HUES48 (cell line): Measurements from ENCODE around the gene MIER2.

ENCODE experiments used
- H3K27ac ChIP-seq: one replicate; pipeline ENCODE4 v1.7.0; 2013; ENCODE audit warnings: low read depth, low read length, inconsistent platforms
- H3K27me3 ChIP-seq: 2 replicates; pipeline ENCODE4 v1.6.1; 2013; ENCODE audit warnings: mild to moderate bottlenecking, low read length; ENCODE audit not compliant: control insufficient read depth, insufficient read depth
- H3K36me3 ChIP-seq: 2 replicates; pipeline ENCODE4 v1.6.1; 2013; ENCODE audit warnings: low read length; ENCODE audit not compliant: control insufficient read depth, insufficient read depth
- H3K4me1 ChIP-seq: 2 replicates; pipeline ENCODE4 v1.6.1; 2013; ENCODE audit warnings: mild to moderate bottlenecking, low read length; ENCODE audit not compliant: control insufficient read depth, insufficient read depth
- H3K4me3 ChIP-seq: 2 replicates; pipeline ENCODE4 v1.5.1; 2013; ENCODE audit warnings: mild to moderate bottlenecking, low read depth, low read length
- H3K9ac ChIP-seq: 2 replicates; pipeline ENCODE4 v1.6.1; 2013; ENCODE audit warnings: mild to moderate bottlenecking, low read depth, low read length, moderate library complexity
- H3K9me3 ChIP-seq: 2 replicates; pipeline ENCODE4 v1.6.1; 2013; ENCODE audit warnings: low read length; ENCODE audit not compliant: control insufficient read depth, insufficient read depth

The MIER2 gene

DNA sequence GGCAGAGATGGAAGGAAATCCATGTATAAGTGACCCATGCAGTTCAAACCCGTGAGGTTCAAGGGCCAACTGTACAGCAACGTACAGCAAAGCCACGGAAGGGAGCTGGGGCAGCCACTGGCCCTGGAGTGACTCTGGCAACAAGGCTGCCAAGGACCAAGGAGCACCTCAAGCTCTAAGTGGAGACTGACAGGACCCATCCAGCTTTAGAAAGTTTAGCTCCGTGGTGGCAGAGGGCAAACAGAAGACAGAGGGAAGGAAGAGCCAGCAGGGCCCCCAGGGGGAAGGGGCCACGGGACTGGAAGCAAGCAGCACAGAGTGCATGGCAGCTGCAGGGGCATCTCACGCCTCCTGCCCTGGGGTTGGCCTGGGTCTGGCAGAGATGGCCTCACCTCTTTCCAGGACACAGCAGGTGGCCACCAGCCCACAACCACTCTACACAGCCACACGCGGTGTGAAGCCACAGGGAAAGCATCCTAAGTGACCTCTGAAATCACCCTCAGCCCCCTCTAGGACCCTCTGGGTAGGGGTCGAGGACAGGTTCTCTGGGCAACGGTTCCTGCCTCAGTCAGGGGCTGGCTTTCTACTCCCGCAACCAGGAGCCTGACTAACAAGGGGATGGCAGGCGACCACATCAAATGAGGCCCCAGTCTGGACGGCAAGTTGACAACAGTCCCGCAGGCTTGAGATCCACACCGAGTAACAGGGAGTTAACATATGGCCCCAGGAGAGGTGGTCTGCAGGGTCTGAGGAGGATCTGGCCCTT, 3.8 kb downstream of the MIER2 start:
- Histone ChIP-seq H3K27me3 (peaks cover 6% of the 10 kb centered on the region), H3K36me3 (peaks cover 39% of the 10 kb centered on the region), H3K27ac (no peak overlapping the region), H3K9ac (no peak overlapping the region), H3K4me3 (no peak overlapping the region), H3K9me3 (no peaks in the 10 kb centered on the region), H3K4me1 (peaks cover 15% of the 10 kb centered on the region; the same call in 1 of the 2 replicates)

DNA sequence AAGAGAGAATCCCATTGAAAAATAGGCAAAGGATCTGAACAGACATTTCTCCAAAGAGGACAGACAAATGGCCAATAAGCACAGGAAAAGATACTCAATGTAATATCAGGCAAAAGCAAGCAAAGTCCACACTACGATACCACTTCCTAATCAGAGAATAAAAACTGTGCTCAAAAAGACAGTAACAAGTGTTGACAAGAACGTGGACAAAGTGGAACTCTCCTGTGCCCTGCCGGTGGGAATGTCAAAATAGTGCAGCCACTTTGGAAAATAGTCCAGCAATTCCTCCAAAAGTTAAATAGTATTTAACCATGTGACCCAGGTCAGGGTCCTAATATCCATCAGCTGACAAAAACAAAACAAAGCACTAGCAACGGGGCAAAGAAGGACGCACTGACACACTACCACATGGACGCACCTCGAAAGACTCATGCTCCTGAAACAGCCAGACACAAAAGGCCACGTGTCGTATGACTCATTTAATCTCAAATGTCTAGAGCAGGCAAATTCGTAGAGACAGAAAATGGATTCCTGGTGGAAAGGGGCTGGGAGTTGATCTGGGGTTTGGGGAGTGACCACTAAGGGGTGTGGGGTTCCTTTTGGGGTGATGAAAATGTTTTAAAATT, 5.2 kb downstream of the MIER2 start:
- Histone ChIP-seq H3K4me1 (peaks cover 9% of the 10 kb centered on the region; the same call in 1 of the 2 replicates), H3K4me3 (no peak overlapping the region), H3K9ac (no peak overlapping the region), H3K36me3 (peaks cover 50% of the 10 kb centered on the region), H3K9me3 (no peaks in the 10 kb centered on the region), H3K27me3 (no peaks in the 10 kb centered on the region), H3K27ac (no peak overlapping the region)

GRCh38 chr19:338421-338820, 6.2 kb downstream of the MIER2 start:
- Histone ChIP-seq H3K27me3 (no peaks in the 10 kb centered on the region), H3K27ac (no peak overlapping the region), H3K9ac (no peak overlapping the region), H3K36me3 (peaks cover 55% of the 10 kb centered on the region), H3K4me1 (peaks cover 6% of the 10 kb centered on the region; the same call in 1 of the 2 replicates), H3K4me3 (no peak overlapping the region), H3K9me3 (no peaks in the 10 kb centered on the region)

GRCh38 chr19:336067-336614, 8.5 kb downstream of the MIER2 start:
- Histone ChIP-seq H3K4me3 (no peak overlapping the region), H3K27ac (no peak overlapping the region), H3K9me3 (no peaks in the 10 kb centered on the region), H3K36me3 (peaks cover 38% of the 10 kb centered on the region), H3K4me1 (no peaks in the 10 kb centered on the region), H3K27me3 (no peaks in the 10 kb centered on the region), H3K9ac (no peak overlapping the region)

DNA sequence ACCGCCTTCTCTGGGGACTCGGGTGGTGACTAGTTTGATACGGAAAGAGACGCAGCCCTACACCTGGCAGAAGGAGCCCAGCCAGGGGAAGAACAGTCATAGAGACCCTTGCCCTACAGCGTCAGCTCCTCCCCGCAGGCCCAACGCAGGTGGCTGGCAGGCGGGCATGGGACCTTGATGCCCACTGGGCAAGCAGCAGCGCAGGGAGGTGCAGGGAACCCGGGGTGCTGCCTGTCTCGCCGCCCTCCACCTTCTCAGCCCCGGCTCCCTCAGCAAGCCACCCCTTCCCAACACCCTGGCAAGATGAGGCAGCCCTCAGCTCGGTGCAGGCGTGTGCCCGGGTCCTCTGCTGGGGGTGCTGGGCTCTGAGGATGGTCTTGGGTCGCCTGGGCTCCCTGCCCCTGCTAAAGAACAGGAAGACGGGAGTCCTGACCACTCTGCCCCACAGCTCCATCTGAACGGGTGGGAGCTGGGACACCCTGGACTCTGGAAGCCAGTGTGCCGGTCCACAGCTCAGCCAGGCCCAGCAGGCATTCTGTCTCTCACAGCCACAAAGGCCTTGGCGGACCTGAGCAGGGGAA, 9.0 kb downstream of the MIER2 start:
- Histone ChIP-seq H3K27me3 (no peaks in the 10 kb centered on the region), H3K36me3 (peaks cover 39% of the 10 kb centered on the region)

GRCh38 chr19:335072-335471, 9.5 kb downstream of the MIER2 start:
- Histone ChIP-seq H3K4me1 (no peaks in the 10 kb centered on the region), H3K27ac (no peak overlapping the region), H3K4me3 (no peak overlapping the region), H3K27me3 (no peaks in the 10 kb centered on the region), H3K9ac (no peak overlapping the region), H3K9me3 (no peaks in the 10 kb centered on the region), H3K36me3 (peaks cover 36% of the 10 kb centered on the region)

More for the DNA sequence above, 9.0 kb downstream of the MIER2 start:
- Histone ChIP-seq H3K27ac (no peak overlapping the region), H3K4me1 (no peaks in the 10 kb centered on the region), H3K4me3 (no peak overlapping the region), H3K9me3 (no peaks in the 10 kb centered on the region), H3K9ac (no peak overlapping the region)

DNA sequence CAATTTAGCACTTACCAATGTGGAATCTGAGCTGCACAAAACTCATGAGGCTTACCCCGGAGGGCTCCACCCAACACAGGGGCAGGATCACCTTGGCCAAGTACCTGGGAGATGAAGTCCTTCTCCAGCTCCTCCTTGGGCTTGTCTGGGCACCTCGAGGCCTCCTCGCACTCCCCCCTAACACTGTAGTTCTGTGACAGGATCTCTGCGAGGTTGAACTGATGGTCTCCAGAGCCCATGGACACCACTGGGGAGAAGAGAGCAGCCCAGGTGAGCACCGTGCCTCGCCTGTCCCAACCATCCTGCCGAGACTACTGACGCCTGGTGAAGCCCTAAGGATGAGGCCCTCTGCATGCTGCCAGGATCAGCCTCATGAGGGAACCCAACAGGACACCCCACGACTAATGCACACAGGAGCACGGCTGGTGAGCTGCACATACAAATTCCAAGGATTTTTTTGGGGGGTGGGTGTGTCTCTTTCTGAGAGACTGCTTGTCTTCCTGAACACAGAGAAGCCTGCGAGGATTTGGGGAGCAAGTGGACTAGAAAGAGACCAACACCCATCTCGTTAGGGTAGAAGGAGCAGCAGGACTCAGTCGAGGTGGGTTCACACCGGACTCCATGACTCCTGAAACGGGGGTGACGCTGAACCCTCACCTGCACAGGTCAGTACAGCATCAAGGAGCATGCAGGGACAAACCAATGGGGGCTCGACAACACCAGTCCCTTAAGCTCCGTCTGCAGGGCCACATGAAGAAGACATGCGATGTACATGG, 10.1 kb downstream of the MIER2 start:
- Histone ChIP-seq H3K4me3 (no peak overlapping the region), H3K27me3 (no peaks in the 10 kb centered on the region), H3K36me3 (peaks cover 37% of the 10 kb centered on the region), H3K27ac (no peak overlapping the region), H3K9ac (no peak overlapping the region), H3K4me1 (no peaks in the 10 kb centered on the region), H3K9me3 (no peaks in the 10 kb centered on the region)

DNA sequence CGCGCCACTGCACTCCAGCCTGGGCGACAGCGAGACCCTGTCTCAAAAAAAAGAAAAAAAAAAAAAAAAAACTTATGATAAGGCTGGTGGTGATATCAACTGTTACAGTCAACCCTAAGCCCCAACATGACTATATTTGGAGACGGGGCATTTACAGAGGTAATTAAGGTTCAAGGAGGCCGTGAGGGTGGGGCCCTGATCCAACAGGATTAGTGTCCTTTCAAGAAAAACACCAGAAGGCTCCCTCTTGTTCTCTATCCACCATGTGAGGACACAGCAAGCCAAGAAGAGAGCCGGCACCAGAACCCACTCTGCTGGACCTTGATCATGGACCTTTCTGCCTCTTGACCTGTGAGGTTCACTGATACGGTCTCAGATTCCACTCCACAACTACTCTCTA, 14.1 kb downstream of the MIER2 start:
- Histone ChIP-seq H3K9ac (no peak overlapping the region), H3K4me3 (no peak overlapping the region), H3K27ac (no peak overlapping the region), H3K9me3 (no peaks in the 10 kb centered on the region), H3K4me1 (no peaks in the 10 kb centered on the region), H3K36me3 (peaks cover 74% of the 10 kb centered on the region), H3K27me3 (no peaks in the 10 kb centered on the region)

DNA sequence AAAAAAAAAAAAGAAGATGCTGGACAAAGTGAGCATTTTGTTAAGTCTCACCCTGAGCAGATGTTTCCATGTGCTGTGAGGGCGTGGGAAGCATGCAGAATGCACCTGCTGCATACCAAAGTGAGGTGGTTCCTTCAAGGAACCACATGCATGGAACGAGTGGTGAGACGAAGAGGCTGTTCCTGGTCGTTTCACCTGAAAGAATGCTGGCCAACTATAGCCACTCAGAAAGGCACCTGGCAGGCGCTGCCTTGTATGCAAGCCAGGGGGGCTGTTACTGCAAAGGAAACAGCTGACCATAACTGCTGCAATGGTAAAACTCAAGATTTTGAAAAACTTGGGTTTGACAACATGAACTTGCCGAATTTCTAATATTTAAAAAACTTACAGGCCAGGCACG, 14.7 kb downstream of the MIER2 start:
- Histone ChIP-seq H3K27me3 (no peaks in the 10 kb centered on the region), H3K4me1 (no peaks in the 10 kb centered on the region), H3K9ac (no peak overlapping the region), H3K27ac (no peak overlapping the region), H3K4me3 (no peak overlapping the region), H3K36me3 (peaks cover 75% of the 10 kb centered on the region), H3K9me3 (no peaks in the 10 kb centered on the region)

- Histone ChIP-seq H3K4me1 (no peaks in the 10 kb centered on the region), H3K27ac (no peak overlapping the region), H3K9ac (no peak overlapping the region), H3K4me3 (no peak overlapping the region), H3K9me3 (no peaks in the 10 kb centered on the region), H3K36me3 (peaks cover 82% of the 10 kb centered on the region), H3K27me3 (no peaks in the 10 kb centered on the region)
These were observed 16.5 kb downstream of the MIER2 start for GRCh38 chr19:328025-328505.
